NOMO-1 treated with dmso at 0.1 percent for 144 hours (cell line): Measurements from ENCODE around the gene SMIM13.
"Not testable (repeated sequence)": the region's sequence is repeated elsewhere in the genome, so short reads cannot be mapped to it uniquely, and the experiment has no call there.

Experiments used
- DNase-seq: peaks from one replicate; lab custom pipeline; 2025; ENCODE audit not compliant: unreplicated experiment; lab: John Stamatoyannopoulos, UW

SMIM13 gene

GRCh38 chr6:11083956-11084355 is 9.7 kb upstream of the SMIM13 start:
- DNase-seq, result no peak

DNA sequence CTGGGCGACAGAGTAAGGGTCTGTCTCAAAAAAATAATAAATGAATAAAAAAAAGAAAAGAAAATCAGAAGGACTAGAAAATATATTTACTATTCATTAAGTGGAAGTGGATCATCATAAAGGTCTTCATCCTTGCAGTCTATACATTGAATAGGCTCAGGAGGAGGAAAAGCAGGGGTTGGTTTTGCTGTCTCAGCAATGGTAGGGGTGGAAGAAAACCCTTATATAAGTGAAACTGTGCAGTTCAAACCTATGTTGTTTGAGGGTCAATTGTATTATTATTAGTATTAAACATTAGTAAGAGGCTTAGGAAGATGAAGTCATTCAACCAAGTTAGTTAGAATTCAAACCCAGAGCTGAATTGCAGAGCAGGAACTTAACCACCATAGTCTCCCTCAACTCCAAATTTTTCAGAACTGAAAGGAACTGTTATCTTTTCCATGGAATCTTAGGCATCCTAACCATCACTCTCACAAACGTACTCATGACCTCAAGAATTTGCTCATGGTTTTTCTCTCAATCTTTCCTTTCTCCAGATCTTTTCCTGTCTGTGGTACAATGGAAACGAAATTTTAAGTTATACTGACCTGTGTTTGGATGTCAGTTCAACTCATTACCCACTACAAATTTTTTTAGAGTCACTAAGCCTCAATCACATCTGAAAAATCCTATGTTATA is 7.7 kb upstream of the SMIM13 start:
- no peak for DNase-seq

GRCh38 chr6:11087141-11087812 is 6.4 kb upstream of the SMIM13 start:
- not testable (repeated sequence) for DNase-seq

GRCh38 chr6:11089695-11090094 is 3.9 kb upstream of the SMIM13 start:
- DNase-seq, result no peak

DNA sequence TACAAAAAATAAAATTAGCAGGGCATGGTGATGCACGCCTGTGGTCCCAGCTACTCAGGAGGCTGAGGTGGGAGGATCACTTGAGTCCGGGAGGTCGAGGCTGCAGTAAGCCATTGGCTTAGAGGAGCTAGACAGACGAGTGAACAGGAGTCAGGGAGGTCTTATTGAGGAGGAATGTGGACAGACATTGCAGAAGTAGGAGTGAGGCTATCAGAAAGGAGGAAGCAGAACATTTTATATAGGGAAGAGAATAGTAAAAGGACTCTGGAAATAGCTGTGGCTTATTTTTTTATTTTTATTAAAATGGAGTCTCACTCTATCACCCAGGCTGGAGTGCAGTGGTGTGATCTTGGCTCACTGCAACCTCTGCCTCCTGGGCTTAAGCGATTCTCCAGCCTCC is 2.5 kb upstream of the SMIM13 start:
- not testable (repeated sequence) for DNase-seq

- no peak for DNase-seq
Observed at GRCh38 chr6:11092668-11093375, 812 bp upstream of the SMIM13 start.

DNA sequence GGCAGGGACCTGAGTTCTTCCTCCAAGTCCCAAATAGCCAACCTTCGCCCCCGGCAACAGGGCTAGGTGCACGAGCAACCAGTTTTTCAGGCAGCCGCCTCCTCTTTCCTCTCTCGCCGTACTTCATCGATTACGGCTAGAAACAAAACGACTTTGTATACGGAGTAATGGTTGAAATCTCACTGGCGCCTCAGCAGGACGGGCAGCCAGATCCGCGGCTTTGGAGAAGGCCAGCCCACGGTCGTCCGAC is 333 bp upstream of the SMIM13 start:
- DNase-seq, result no peak

DNA sequence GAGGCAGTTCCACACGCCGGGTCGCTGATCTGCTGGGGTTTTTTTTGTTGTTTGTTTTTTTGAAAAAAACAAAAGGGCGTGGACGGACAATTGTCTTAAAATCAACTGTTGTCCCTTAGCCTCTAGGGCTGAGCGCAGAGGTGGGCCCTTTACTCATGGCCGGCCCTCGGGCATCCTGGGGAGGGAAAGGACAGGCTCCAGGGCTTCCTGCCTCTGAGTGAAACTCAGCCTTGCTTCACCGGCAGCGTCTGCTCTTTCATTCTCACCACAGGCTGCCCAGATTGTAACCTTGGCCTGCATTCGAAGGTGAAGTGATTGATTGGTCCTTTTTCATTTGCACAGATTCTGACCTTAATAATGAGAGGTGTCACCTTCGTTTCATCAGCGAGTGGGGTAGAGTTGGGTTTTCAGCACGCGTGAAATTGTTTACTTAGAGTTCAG is 797 bp downstream of the SMIM13 start:
- peak; percentile 16 for DNase-seq

GRCh38 chr6:11094941-11095340 is 1.3 kb downstream of the SMIM13 start:
- no peak for DNase-seq

- no peak for DNase-seq
Observed at GRCh38 chr6:11096109-11096508, 2.5 kb downstream of the SMIM13 start.

DNA sequence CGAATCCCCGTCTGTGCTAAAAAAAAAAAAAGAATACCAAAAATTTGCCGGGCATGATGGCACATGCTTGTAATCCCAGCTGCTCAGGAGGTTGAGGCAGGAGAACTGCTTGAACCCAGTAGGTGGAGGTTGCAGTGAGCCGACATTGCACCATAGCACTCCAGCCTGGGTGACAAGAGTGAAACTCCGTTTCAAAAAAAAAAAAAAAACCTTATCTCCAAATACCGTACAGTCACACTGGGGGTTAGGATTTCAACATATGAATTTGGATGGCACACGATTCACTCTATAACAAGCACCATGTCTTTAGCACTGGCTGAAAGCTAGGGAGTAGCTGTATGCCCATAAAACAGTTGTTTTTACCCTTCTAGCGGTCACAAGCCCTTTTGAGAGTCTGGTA is 3.8 kb downstream of the SMIM13 start:
- DNase-seq, result no peak

- DNase-seq, result no peak
Observed at GRCh38 chr6:11098004-11098403, 4.4 kb downstream of the SMIM13 start.

- no peak for DNase-seq
Observed at GRCh38 chr6:11101417-11101816, 7.8 kb downstream of the SMIM13 start.

DNA sequence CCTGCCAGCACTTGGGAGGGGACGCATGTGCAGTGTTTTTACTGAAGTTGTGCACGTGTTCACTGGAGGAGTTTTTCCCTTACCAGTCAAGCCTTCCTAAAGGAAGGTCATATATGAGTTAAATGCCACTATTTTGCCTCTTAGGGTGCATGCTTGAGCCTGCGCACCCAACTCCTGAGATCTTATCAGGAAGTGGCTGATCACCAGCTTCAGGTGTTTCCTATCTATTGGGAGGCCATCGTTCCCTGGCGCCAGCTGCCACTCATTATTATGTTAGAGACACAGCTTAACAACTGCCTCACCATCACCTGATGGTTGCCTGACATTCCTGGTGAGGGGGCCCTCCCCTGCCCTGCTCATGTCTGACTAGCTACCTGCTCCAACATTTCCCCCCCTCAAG is 9.4 kb downstream of the SMIM13 start:
- no peak for DNase-seq

DNA sequence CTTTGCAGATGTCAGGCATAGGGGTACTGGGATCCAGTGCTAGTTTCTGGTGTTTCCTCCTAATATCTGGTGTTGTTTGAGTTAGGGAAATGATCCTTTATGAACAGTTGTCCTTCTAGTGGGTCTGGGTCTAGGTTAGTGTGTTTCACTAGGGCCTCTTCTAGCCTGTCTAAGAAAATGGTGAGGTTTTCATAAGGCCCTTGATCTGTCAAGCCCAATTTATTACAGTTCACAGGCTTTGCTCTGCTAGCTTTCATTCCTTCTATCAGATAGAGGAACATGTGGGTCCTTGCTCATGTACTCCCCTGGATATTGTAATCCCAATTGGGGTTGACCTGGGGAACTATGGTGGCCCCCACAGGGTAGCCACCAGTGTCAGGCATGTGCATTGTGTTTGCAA is 15.1 kb downstream of the SMIM13 start:
- DNase-seq, result no peak

DNA sequence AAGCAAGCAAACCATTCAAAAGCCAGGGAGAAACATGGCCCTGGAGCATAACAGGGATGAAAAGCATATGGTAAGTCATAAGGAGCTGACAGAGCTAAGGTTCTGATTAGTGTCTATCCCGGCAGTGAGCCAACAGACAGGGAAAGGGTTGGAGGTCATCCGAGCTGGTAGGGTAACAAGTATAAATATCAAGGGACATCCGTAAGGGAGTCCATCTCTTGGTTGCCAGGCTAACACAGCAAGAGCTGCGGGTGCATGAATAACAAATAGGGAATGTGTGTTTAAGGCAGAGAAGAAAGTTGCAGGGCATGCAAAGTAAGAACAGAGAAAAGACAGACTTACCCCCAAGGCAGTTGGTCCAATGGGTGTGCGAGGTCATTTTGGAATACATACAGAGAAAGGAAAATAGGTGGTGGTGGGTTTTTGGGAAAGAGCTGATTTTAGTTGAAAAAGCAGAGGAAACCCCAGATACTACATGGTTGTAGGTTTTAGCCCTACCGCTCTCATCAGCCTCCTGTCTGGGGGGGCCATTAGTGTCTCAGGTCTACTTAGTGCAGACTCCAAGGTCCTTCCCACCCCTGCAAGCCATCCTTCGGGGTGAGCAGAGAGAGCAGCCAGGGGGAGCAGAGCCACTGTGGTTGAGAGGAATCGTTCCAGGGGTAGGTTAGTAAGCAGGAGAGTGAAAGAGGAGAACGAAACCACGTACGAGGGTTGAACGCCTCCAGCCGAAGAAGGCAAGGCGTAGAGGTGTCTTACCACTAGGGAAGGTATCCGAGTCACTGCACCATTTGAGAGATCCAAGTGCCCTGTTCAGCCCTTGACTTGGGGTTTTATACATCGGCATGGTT is 17.5 kb downstream of the SMIM13 start, which contains the start of gene ERVFRD-1:
ERVFRD-1 (minus strand) TSS at position 805 of the 848 bp plus-strand sequence. CDS start 6,415 bp downstream, outside the sequence.
- DNase-seq, result no peak

DNA sequence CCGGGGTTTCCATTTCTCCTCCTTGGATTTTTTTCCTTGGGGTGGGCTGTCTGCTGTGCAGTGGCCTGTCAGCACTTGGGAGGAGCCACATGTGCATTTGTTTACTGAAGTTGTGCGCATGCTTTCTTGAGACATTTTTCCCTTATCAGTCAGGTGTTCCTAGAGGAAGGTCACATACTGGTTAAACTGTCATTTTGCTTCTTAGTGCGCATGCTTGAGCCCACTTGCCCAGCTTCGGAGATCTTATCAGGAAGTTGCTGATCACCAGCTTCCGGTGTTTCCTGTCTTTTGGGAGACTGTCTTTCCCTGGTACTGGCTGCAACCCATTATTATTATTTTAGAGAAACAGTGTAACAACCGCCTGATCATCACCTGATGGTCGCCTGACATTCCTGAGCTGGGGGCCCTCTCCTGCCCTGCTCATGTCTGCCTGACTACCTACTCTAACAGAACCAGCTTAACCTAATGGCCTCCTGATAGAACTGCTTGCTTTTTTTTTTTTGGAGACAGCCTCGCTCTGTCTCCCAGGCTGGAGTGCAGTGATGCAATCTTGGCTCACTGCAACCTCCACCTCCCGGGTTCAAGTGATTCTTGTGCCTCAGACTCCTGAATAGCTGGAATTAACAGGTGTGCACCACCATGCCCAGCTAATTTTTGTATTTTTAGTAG is 18.3 kb downstream of the SMIM13 start:
- DNase-seq, result no peak

GRCh38 chr6:11113038-11113437 is 19.4 kb downstream of the SMIM13 start:
- no peak for DNase-seq

- not testable (repeated sequence) for DNase-seq
Observed at GRCh38 chr6:11115808-11116536, 22.3 kb downstream of the SMIM13 start.
